ENCODE results near the gene SCYL1.

SCYL1 gene

DNA sequence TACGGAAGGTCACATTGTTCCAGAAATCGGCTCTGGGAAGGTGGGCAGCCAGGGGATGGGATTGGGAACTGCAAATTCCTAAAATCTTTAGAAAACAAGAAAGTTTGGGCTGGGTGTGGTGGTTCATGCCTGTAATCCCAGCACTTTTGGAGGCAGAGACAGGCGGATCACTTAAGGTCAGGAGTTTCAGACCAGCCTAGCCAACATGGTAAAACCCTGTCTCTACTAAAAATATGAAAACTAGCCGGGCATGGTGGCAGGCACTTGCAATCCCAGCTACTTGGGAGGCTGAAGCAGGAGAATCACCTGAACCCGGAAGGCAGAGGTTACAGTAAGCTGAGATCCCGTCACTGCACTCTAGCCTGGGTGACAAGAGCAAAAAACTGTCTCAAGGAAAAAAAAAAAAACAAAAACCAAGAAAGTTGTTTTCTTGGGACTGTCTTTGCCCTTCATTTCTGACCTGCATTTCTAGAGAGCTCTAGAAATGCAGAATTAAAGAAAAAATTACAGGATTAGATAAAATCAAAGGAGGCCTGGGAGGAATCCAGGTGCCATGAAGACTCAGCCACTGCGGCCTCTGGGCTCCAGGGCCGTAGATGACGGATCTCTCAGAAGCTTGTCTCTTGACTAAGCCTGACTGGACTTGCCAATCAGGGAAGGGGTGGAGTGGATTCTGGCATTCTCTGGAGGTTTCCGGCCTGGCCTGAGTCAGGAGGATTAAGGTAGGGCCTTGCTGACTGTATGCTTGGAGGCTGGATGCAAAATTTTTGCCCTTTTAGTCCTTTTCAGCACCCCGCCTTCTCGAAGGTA, 31.3 kb upstream of the SCYL1 start:
- DNase-seq = no peak

DNA sequence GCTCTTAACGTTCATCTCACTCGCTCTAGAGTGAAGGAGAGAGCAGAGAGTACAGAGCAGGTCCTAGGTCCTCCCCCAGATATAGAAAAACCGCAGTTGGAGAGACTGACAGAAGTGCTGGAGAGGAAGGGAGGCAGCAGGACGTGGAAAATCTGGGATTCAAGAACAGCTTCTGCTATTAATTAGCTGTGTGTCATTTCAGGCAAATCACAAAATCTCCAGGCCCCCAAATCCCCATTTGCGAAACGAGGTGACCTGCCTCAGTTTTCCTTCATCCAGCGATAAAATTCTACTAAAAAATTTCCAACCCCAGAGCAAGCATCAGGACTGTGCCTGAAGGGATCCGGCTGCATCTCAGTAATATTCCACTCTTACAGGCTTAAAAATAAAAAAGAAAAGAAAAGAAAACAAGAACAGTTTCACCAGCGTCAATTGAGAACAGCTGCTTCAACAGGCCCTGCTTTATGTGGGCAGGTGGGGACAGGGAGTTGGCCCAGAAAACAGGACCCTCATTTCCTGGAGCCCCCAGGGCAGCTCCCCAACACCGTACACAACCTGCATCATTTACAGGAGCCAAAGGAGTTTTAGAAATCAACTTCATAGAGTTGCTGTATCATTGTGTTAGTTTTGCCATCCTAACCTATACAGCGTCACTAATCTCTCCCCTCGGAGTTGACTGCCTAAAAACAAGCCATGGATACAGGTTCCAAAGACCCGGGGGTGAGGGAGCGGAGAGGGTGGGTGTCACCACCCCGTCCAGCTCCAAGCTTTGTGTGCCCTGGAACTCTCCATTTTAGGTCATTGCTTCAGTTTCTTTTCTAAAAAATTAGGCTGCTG, 28.4 kb upstream of the SCYL1 start:
- no peak for DNase-seq

DNA sequence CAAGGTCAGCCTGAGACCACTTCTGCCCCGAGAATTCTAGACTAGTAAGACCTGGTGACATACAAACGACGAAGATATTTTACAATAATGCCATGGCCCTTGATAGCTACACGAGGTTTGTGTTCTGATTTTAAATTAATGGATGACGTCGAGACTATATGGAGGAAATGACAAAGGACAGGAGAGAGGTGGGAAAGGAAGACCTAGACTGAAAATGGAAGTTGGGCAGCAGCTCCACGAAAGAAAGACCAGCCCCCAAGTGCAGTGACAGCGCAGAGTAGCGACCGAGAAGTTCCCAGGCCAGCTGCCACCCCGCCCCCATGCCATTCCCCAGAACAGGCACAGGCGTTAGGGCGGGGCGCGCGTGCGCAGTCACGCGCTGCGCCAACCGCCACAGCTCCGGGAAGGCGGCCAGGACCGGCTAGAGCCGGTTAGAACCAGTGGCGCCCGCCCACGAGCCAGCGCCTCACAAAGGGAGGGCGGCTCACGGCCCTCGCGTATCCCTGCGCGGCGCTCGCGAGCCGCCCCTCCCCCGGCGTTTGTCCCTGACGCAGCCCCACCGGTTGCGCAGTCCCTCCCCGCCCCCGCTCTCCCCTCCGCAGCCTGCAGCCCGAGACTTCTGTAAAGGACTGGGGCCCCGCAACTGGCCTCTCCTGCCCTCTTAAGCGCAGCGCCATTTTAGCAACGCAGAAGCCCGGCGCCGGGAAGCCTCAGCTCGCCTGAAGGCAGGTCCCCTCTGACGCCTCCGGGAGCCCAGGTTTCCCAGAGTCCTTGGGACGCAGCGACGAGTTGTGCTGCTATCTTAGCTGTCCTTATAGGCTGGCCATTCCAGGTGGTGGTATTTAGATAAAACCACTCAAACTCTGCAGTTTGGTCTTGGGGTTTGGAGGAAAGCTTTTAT, 27.5 kb upstream of the SCYL1 start:
- DNase-seq = peak; percentile 97

DNA sequence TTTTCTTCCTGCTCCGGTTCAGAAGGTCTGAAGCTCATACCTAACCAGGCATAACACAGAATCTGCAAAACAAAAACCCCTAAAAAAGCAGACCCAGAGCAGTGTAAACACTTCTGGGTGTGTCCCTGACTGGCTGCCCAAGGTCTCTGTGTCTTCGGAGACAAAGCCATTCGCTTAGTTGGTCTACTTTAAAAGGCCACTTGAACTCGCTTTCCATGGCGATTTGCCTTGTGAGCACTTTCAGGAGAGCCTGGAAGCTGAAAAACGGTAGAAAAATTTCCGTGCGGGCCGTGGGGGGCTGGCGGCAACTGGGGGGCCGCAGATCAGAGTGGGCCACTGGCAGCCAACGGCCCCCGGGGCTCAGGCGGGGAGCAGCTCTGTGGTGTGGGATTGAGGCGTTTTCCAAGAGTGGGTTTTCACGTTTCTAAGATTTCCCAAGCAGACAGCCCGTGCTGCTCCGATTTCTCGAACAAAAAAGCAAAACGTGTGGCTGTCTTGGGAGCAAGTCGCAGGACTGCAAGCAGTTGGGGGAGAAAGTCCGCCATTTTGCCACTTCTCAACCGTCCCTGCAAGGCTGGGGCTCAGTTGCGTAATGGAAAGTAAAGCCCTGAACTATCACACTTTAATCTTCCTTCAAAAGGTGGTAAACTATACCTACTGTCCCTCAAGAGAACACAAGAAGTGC, 26.7 kb upstream of the SCYL1 start:
- peak; percentile 73 for DNase-seq

DNA sequence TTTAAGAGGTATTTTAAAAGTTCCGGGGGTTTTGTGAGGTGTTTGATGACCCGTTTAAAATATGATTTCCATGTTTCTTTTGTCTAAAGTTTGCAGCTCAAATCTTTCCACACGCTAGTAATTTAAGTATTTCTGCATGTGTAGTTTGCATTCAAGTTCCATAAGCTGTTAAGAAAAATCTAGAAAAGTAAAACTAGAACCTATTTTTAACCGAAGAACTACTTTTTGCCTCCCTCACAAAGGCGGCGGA, 26.2 kb upstream of the SCYL1 start:
- DNase-seq = no peak

DNA sequence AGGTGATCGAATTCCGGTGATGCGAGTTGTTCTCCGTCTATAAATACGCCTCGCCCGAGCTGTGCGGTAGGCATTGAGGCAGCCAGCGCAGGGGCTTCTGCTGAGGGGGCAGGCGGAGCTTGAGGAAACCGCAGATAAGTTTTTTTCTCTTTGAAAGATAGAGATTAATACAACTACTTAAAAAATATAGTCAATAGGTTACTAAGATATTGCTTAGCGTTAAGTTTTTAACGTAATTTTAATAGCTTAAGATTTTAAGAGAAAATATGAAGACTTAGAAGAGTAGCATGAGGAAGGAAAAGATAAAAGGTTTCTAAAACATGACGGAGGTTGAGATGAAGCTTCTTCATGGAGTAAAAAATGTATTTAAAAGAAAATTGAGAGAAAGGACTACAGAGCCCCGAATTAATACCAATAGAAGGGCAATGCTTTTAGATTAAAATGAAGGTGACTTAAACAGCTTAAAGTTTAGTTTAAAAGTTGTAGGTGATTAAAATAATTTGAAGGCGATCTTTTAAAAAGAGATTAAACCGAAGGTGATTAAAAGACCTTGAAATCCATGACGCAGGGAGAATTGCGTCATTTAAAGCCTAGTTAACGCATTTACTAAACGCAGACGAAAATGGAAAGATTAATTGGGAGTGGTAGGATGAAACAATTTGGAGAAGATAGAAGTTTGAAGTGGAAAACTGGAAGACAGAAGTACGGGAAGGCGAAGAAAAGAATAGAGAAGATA, 25.7 kb upstream of the SCYL1 start, which contains the start of gene MALAT1:
TSS of gene MALAT1 (plus strand) at position 69 of the 736 bp plus-strand sequence.
- DNase-seq = peak; percentile 87

DNA sequence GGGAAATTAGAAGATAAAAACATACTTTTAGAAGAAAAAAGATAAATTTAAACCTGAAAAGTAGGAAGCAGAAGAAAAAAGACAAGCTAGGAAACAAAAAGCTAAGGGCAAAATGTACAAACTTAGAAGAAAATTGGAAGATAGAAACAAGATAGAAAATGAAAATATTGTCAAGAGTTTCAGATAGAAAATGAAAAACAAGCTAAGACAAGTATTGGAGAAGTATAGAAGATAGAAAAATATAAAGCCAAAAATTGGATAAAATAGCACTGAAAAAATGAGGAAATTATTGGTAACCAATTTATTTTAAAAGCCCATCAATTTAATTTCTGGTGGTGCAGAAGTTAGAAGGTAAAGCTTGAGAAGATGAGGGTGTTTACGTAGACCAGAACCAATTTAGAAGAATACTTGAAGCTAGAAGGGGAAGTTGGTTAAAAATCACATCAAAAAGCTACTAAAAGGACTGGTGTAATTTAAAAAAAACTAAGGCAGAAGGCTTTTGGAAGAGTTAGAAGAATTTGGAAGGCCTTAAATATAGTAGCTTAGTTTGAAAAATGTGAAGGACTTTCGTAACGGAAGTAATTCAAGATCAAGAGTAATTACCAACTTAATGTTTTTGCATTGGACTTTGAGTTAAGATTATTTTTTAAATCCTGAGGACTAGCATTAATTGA, 25.0 kb upstream of the SCYL1 start:
- peak; percentile 7 for DNase-seq

DNA sequence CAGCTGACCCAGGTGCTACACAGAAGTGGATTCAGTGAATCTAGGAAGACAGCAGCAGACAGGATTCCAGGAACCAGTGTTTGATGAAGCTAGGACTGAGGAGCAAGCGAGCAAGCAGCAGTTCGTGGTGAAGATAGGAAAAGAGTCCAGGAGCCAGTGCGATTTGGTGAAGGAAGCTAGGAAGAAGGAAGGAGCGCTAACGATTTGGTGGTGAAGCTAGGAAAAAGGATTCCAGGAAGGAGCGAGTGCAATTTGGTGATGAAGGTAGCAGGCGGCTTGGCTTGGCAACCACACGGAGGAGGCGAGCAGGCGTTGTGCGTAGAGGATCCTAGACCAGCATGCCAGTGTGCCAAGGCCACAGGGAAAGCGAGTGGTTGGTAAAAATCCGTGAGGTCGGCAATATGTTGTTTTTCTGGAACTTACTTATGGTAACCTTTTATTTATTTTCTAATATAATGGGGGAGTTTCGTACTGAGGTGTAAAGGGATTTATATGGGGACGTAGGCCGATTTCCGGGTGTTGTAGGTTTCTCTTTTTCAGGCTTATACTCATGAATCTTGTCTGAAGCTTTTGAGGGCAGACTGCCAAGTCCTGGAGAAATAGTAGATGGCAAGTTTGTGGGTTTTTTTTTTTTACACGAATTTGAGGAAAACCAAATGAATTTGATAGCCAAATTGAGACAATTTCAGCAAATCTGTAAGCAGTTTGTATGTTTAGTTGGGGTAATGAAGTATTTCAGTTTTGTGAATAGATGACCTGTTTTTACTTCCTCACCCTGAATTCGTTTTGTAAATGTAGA, 24.3 kb upstream of the SCYL1 start:
- peak; percentile 29 for DNase-seq

DNA sequence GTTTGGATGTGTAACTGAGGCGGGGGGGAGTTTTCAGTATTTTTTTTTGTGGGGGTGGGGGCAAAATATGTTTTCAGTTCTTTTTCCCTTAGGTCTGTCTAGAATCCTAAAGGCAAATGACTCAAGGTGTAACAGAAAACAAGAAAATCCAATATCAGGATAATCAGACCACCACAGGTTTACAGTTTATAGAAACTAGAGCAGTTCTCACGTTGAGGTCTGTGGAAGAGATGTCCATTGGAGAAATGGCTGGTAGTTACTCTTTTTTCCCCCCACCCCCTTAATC, 23.8 kb upstream of the SCYL1 start:
- DNase-seq = no peak

DNA sequence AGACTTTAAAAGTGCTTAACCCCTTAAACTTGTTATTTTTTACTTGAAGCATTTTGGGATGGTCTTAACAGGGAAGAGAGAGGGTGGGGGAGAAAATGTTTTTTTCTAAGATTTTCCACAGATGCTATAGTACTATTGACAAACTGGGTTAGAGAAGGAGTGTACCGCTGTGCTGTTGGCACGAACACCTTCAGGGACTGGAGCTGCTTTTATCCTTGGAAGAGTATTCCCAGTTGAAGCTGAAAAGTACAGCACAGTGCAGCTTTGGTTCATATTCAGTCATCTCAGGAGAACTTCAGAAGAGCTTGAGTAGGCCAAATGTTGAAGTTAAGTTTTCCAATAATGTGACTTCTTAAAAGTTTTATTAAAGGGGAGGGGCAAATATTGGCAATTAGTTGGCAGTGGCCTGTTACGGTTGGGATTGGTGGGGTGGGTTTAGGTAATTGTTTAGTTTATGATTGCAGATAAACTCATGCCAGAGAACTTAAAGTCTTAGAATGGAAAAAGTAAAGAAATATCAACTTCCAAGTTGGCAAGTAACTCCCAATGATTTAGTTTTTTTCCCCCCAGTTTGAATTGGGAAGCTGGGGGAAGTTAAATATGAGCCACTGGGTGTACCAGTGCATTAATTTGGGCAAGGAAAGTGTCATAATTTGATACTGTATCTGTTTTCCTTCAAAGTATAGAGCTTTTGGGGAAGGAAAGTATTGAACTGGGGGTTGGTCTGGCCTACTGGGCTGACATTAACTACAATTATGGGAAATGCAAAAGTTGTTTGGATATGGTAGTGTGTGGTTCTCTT, 23.2 kb upstream of the SCYL1 start:
- DNase-seq = peak; percentile 12

DNA sequence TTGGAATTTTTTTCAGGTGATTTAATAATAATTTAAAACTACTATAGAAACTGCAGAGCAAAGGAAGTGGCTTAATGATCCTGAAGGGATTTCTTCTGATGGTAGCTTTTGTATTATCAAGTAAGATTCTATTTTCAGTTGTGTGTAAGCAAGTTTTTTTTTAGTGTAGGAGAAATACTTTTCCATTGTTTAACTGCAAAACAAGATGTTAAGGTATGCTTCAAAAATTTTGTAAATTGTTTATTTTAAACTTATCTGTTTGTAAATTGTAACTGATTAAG, 22.7 kb upstream of the SCYL1 start:
- no peak for DNase-seq

DNA sequence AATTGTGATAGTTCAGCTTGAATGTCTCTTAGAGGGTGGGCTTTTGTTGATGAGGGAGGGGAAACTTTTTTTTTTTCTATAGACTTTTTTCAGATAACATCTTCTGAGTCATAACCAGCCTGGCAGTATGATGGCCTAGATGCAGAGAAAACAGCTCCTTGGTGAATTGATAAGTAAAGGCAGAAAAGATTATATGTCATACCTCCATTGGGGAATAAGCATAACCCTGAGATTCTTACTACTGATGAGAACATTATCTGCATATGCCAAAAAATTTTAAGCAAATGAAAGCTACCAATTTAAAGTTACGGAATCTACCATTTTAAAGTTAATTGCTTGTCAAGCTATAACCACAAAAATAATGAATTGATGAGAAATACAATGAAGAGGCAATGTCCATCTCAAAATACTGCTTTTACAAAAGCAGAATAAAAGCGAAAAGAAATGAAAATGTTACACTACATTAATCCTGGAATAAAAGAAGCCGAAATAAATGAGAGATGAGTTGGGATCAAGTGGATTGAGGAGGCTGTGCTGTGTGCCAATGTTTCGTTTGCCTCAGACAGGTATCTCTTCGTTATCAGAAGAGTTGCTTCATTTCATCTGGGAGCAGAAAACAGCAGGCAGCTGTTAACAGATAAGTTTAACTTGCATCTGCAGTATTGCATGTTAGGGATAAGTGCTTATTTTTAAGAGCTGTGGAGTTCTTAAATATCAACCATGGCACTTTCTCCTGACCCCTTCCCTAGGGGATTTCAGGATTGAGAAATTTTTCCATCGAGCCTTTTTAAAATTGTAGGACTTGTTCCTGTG, 22.1 kb upstream of the SCYL1 start:
- DNase-seq = peak; percentile 37

DNA sequence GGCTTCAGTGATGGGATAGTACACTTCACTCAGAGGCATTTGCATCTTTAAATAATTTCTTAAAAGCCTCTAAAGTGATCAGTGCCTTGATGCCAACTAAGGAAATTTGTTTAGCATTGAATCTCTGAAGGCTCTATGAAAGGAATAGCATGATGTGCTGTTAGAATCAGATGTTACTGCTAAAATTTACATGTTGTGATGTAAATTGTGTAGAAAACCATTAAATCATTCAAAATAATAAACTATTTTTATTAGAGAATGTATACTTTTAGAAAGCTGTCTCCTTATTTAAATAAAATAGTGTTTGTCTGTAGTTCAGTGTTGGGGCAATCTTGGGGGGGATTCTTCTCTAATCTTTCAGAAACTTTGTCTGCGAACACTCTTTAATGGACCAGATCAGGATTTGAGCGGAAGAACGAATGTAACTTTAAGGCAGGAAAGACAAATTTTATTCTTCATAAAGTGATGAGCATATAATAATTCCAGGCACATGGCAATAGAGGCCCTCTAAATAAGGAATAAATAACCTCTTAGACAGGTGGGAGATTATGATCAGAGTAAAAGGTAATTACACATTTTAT, 21.4 kb upstream of the SCYL1 start:
- DNase-seq = peak; percentile 45

DNA sequence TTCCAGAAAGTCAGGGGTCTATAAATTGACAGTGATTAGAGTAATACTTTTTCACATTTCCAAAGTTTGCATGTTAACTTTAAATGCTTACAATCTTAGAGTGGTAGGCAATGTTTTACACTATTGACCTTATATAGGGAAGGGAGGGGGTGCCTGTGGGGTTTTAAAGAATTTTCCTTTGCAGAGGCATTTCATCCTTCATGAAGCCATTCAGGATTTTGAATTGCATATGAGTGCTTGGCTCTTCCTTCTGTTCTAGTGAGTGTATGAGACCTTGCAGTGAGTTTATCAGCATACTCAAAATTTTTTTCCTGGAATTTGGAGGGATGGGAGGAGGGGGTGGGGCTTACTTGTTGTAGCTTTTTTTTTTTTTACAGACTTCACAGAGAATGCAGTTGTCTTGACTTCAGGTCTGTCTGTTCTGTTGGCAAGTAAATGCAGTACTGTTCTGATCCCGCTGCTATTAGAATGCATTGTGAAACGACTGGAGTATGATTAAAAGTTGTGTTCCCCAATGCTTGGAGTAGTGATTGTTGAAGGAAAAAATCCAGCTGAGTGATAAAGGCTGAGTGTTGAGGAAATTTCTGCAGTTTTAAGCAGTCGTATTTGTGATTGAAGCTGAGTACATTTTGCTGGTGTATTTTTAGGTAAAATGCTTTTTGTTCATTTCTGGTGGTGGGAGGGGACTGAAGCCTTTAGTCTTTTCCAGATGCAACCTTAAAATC, 20.8 kb upstream of the SCYL1 start:
- peak; percentile 45 for DNase-seq

DNA sequence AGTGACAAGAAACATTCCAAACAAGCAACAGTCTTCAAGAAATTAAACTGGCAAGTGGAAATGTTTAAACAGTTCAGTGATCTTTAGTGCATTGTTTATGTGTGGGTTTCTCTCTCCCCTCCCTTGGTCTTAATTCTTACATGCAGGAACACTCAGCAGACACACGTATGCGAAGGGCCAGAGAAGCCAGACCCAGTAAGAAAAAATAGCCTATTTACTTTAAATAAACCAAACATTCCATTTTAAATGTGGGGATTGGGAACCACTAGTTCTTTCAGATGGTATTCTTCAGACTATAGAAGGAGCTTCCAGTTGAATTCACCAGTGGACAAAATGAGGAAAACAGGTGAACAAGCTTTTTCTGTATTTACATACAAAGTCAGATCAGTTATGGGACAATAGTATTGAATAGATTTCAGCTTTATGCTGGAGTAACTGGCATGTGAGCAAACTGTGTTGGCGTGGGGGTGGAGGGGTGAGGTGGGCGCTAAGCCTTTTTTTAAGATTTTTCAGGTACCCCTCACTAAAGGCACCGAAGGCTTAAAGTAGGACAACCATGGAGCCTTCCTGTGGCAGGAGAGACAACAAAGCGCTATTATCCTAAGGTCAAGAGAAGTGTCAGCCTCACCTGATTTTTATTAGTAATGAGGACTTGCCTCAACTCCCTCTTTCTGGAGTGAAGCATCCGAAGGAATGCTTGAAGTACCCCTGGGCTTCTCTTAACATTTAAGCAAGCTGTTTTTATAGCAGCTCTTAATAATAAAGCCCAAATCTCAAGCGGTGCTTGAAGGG, 20.0 kb upstream of the SCYL1 start:
- DNase-seq = no peak

DNA sequence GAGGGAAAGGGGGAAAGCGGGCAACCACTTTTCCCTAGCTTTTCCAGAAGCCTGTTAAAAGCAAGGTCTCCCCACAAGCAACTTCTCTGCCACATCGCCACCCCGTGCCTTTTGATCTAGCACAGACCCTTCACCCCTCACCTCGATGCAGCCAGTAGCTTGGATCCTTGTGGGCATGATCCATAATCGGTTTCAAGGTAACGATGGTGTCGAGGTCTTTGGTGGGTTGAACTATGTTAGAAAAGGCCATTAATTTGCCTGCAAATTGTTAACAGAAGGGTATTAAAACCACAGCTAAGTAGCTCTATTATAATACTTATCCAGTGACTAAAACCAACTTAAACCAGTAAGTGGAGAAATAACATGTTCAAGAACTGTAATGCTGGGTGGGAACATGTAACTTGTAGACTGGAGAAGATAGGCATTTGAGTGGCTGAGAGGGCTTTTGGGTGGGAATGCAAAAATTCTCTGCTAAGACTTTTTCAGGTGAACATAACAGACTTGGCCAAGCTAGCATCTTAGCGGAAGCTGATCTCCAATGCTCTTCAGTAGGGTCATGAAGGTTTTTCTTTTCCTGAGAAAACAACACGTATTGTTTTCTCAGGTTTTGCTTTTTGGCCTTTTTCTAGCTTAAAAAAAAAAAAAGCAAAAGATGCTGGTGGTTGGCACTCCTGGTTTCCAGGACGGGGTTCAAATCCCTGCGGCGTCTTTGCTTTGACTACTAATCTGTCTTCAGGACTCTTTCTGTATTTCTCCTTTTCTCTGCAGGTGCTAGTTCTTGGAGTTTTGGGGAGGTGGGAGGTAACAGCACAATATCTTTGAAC, 19.2 kb upstream of the SCYL1 start:
- DNase-seq = no peak

Data from NCI-H748 treated with DMSO at 0.1 percent for 48 hours (cell line).